Stomach smooth muscle (tissue), 2 donors: ENCODE data around the gene PLPPR4.

ENCODE experiments used
- H3K27ac ChIP-seq: one replicate; pipeline ENCODE4 v1.7.0; 2013; ENCODE audit warnings: mild to moderate bottlenecking, low read length, inconsistent platforms
- H3K27me3 ChIP-seq, 2 donors: one replicate each; pipeline ENCODE4 v1.7.0; 2013; ENCODE audit warnings: low read length in 2 of 2; ENCODE audit not compliant: insufficient read depth in 2 of 2, control insufficient read depth in 1 of 2
- H3K36me3 ChIP-seq, 2 donors: one replicate each; pipeline ENCODE4 v1.7.0; 2013; ENCODE audit warnings: low read length in 2 of 2; ENCODE audit not compliant: control insufficient read depth in 2 of 2, insufficient read depth in 2 of 2
- H3K4me1 ChIP-seq: one replicate; pipeline ENCODE4 v1.7.0; 2013; ENCODE audit warnings: low read length; ENCODE audit not compliant: control insufficient read depth, insufficient read depth
- H3K4me3 ChIP-seq, 2 donors: one replicate each; pipeline ENCODE4 v1.7.0; 2013; ENCODE audit warnings: low read length in 2 of 2
- H3K9ac ChIP-seq, 2 donors: one replicate each; pipeline ENCODE4 v1.7.0; 2013; ENCODE audit warnings: low read length in 2 of 2, mild to moderate bottlenecking in 1 of 2
- H3K9me3 ChIP-seq, 2 donors: one replicate each; pipeline ENCODE4 v1.7.0; 2013; ENCODE audit warnings: low read length in 2 of 2; ENCODE audit not compliant: control insufficient read depth in 2 of 2
- donor health status: healthy.
- donor health status: Pancreatic carcinoma.

The PLPPR4 gene

GRCh38 chr1:99264201-99265021 lies at the start of gene PLPPR4:
PLPPR4 (plus strand) TSS chr1:99264492; CDS start chr1:99264594, 102 bp downstream.
- no peaks in the 10 kb centered on the region for H3K36me3 ChIP-seq
- no peak within 1 kb of the TSS for H3K27ac ChIP-seq
- H3K4me3 ChIP-seq = peak within 1 kb of the TSS; percentile 50 to 67
- no peaks in the 10 kb centered on the region for H3K9me3 ChIP-seq
- H3K27me3 ChIP-seq = peaks cover 2 to 10% of the 10 kb centered on the region in 2 donors
- no peaks in the 10 kb centered on the region for H3K4me1 ChIP-seq
- H3K9ac ChIP-seq = no peak within 1 kb of the TSS

GRCh38 chr1:99216956-99217355 lies 47.3 kb upstream of the PLPPR4 start:
- H3K27me3 ChIP-seq = no peaks in the 10 kb centered on the region
- no peaks in the 10 kb centered on the region for H3K4me1 ChIP-seq
- no peaks in the 10 kb centered on the region for H3K36me3 ChIP-seq
- H3K9ac ChIP-seq = no peak overlapping the region
- no peaks in the 10 kb centered on the region for H3K9me3 ChIP-seq
- H3K4me3 ChIP-seq = no peak overlapping the region
- H3K27ac ChIP-seq = no peak overlapping the region

GRCh38 chr1:99217599-99217998 lies 46.7 kb upstream of the PLPPR4 start:
- no peaks in the 10 kb centered on the region for H3K4me1 ChIP-seq
- H3K27ac ChIP-seq = no peak overlapping the region
- no peaks in the 10 kb centered on the region for H3K9me3 ChIP-seq
- H3K4me3 ChIP-seq = no peak overlapping the region
- H3K36me3 ChIP-seq = no peaks in the 10 kb centered on the region
- H3K9ac ChIP-seq = no peak overlapping the region
- H3K27me3 ChIP-seq = no peaks in the 10 kb centered on the region

GRCh38 chr1:99218572-99218971 lies 45.7 kb upstream of the PLPPR4 start:
- H3K27me3 ChIP-seq = no peaks in the 10 kb centered on the region
- H3K9ac ChIP-seq = no peak overlapping the region
- H3K4me3 ChIP-seq = no peak overlapping the region
- no peaks in the 10 kb centered on the region for H3K9me3 ChIP-seq
- H3K36me3 ChIP-seq = no peaks in the 10 kb centered on the region
- no peak overlapping the region for H3K27ac ChIP-seq
- H3K4me1 ChIP-seq = no peaks in the 10 kb centered on the region

- Histone ChIP-seq H3K27ac (no peak overlapping the region), H3K4me3 (no peak overlapping the region), H3K9ac (no peak overlapping the region), H3K27me3 (no peaks in the 10 kb centered on the region), H3K36me3 (no peaks in the 10 kb centered on the region), H3K9me3 (no peaks in the 10 kb centered on the region), H3K4me1 (no peaks in the 10 kb centered on the region)
Measured at GRCh38 chr1:99218999-99219398, 45.3 kb upstream of the PLPPR4 start.

GRCh38 chr1:99227056-99227897 lies 37.0 kb upstream of the PLPPR4 start:
- no peaks in the 10 kb centered on the region for H3K9me3 ChIP-seq
- H3K27ac ChIP-seq = no peak overlapping the region
- no peaks in the 10 kb centered on the region for H3K27me3 ChIP-seq
- no peak overlapping the region for H3K4me3 ChIP-seq
- H3K9ac ChIP-seq = no peak overlapping the region
- H3K36me3 ChIP-seq = no peaks in the 10 kb centered on the region
- no peaks in the 10 kb centered on the region for H3K4me1 ChIP-seq

- H3K9ac ChIP-seq = no peak overlapping the region
- H3K27me3 ChIP-seq = no peaks in the 10 kb centered on the region
- no peaks in the 10 kb centered on the region for H3K4me1 ChIP-seq
- no peaks in the 10 kb centered on the region for H3K36me3 ChIP-seq
- no peak overlapping the region for H3K4me3 ChIP-seq
- no peak overlapping the region for H3K27ac ChIP-seq
- no peaks in the 10 kb centered on the region for H3K9me3 ChIP-seq
Measured at GRCh38 chr1:99228153-99228552, 36.1 kb upstream of the PLPPR4 start.

GRCh38 chr1:99229122-99229521 lies 35.2 kb upstream of the PLPPR4 start:
- Histone ChIP-seq H3K4me3 (no peak overlapping the region), H3K27ac (no peak overlapping the region), H3K36me3 (no peaks in the 10 kb centered on the region), H3K4me1 (no peaks in the 10 kb centered on the region), H3K9me3 (no peaks in the 10 kb centered on the region), H3K27me3 (no peaks in the 10 kb centered on the region), H3K9ac (no peak overlapping the region)

- Histone ChIP-seq H3K36me3 (no peaks in the 10 kb centered on the region), H3K4me1 (no peaks in the 10 kb centered on the region), H3K27ac (no peak overlapping the region), H3K9me3 (no peaks in the 10 kb centered on the region), H3K27me3 (no peaks in the 10 kb centered on the region), H3K4me3 (no peak overlapping the region), H3K9ac (no peak overlapping the region)
Measured at GRCh38 chr1:99230695-99231094, 33.6 kb upstream of the PLPPR4 start.

- Histone ChIP-seq H3K9me3 (no peaks in the 10 kb centered on the region), H3K4me3 (no peak overlapping the region), H3K27ac (no peak overlapping the region), H3K36me3 (no peaks in the 10 kb centered on the region), H3K4me1 (no peaks in the 10 kb centered on the region), H3K27me3 (no peaks in the 10 kb centered on the region), H3K9ac (no peak overlapping the region)
Measured at GRCh38 chr1:99232172-99232571, 32.1 kb upstream of the PLPPR4 start.

GRCh38 chr1:99233446-99233845 lies 30.8 kb upstream of the PLPPR4 start:
- H3K27me3 ChIP-seq = no peaks in the 10 kb centered on the region
- no peaks in the 10 kb centered on the region for H3K4me1 ChIP-seq
- no peak overlapping the region for H3K9ac ChIP-seq
- H3K9me3 ChIP-seq = no peaks in the 10 kb centered on the region
- H3K27ac ChIP-seq = no peak overlapping the region
- H3K36me3 ChIP-seq = no peaks in the 10 kb centered on the region
- no peak overlapping the region for H3K4me3 ChIP-seq
